Keratinocyte (primary cell): ENCODE measurements around the gene SLC25A13. TPM values are rescaled to one million over a fixed set of nuclear protein-coding genes. Genes with fewer than 3 reads are reported as not detected.

Source experiments
- DNase-seq: peaks from one replicate; pipeline ENCODE4 v3.0.0-alpha.2; 2011; ENCODE audit warnings: low read depth, missing footprints, low spot score
- FAIRE-seq: peaks from 2 replicates; lab custom pipeline; 2011; peaks lifted over from hg19 to GRCh38; lab: Jason Lieb, UNC
- H2AFZ ChIP-seq: 2 replicates; pipeline ENCODE4 v1.6.0; 2012; ENCODE audit warnings: low read length, control low read depth, inconsistent platforms; ENCODE audit not compliant: control insufficient read depth
- H3K27ac ChIP-seq: 2 replicates; pipeline ENCODE4 v1.5.1; 2011; ENCODE audit warnings: low read length; ENCODE audit not compliant: control insufficient read depth, insufficient read depth
- H3K27me3 ChIP-seq: 3 replicates; pipeline ENCODE4 v1.6.0; 2011; ENCODE audit warnings: low read length; ENCODE audit not compliant: control insufficient read depth, insufficient read depth; ENCODE audit errors: extremely low read depth
- H3K36me3 ChIP-seq, 2 experiments: 2 replicates in 1 of 2; 3 replicates in 1 of 2; pipeline ENCODE4 v1.5.1; 2011; ENCODE audit warnings: low read length in 2 of 2, mild to moderate bottlenecking in 1 of 2; ENCODE audit not compliant: control insufficient read depth in 2 of 2, insufficient read depth in 2 of 2; ENCODE audit errors: extremely low read depth in 1 of 2
- H3K4me1 ChIP-seq: 3 replicates; pipeline ENCODE4 v1.5.1; 2011; ENCODE audit warnings: low read length; ENCODE audit not compliant: control insufficient read depth, insufficient read depth; ENCODE audit errors: extremely low read depth
- H3K4me2 ChIP-seq: 3 replicates; pipeline ENCODE4 v1.6.0; 2011; ENCODE audit warnings: low read depth, low read length; ENCODE audit not compliant: control insufficient read depth, insufficient read depth; ENCODE audit errors: extremely low read depth
- H3K4me3 ChIP-seq, 3 experiments: fragments of 200-600 bp in 1 of 3; sonication (generic) in 1 of 3; 2 replicates in 2 of 3; 3 replicates in 1 of 3; pipeline ENCODE4 v1.5.1; 2011 to 2016; ENCODE audit warnings: low read length in 3 of 3, mild to moderate bottlenecking in 3 of 3, control low read depth in 2 of 3, inconsistent platforms in 1 of 3, low read depth in 1 of 3, mixed read lengths in 1 of 3, mixed run types in 1 of 3, moderate library complexity in 1 of 3; ENCODE audit not compliant: control insufficient read depth in 2 of 3, insufficient read depth in 2 of 3; ENCODE audit errors: extremely low read depth in 1 of 3
- H3K79me2 ChIP-seq: 2 replicates; pipeline ENCODE4 v1.6.0; 2012; ENCODE audit warnings: low read length; ENCODE audit not compliant: control insufficient read depth, insufficient read depth
- H3K9ac ChIP-seq: 3 replicates; pipeline ENCODE4 v1.6.0; 2011; ENCODE audit warnings: low read length; ENCODE audit not compliant: control insufficient read depth, insufficient read depth; ENCODE audit errors: extremely low read depth
- H3K9me1 ChIP-seq: 3 replicates; pipeline ENCODE4 v1.6.0; 2011; ENCODE audit warnings: low read length; ENCODE audit not compliant: control insufficient read depth, insufficient read depth; ENCODE audit errors: extremely low read depth
- H3K9me3 ChIP-seq: 2 replicates; pipeline ENCODE4 v1.5.1; 2012; ENCODE audit warnings: low read depth, low read length; ENCODE audit not compliant: control insufficient read depth
- H4K20me1 ChIP-seq: 3 replicates; pipeline ENCODE4 v1.6.0; 2011; ENCODE audit warnings: low read length; ENCODE audit not compliant: control insufficient read depth, insufficient read depth; ENCODE audit errors: extremely low read depth
- CTCF ChIP-seq, 3 experiments: IDR thresholded peaks in 1 of 3; conservative IDR thresholded peaks in 1 of 3; optimal IDR thresholded peaks in 1 of 3; 2 replicates in 2 of 3; 3 replicates in 1 of 3; pipeline versions ENCODE3 to v1.5.1; 2011; ENCODE audit warnings: low read length in 3 of 3, mild to moderate bottlenecking in 3 of 3, moderate library complexity in 2 of 3, control low read depth in 1 of 3, inconsistent platforms in 1 of 3; ENCODE audit not compliant: insufficient read depth in 2 of 3; ENCODE audit errors: extremely low read depth in 1 of 3
- EZH2 ChIP-seq: IDR thresholded peaks from one replicate; pipeline ENCODE4 v1.6.1; 2012; ENCODE audit warnings: inconsistent platforms, mild to moderate bottlenecking, low read length, moderate library complexity
- dilution Hi-C: fragments of 300-500 bp; cut with MboI; formaldehyde crosslinking; loops from one replicate; pipeline ENCODE4 v1.7.0; 2020; ENCODE audit warnings: low sequenced_read_pairs; ENCODE audit not compliant: extremely low pct_ligation_motif_present
- polyA plus RNA-seq, 5 experiments: library from polyadenylated mRNA; depleted of rRNA in 3 of 5; stranded (reverse) in 3 of 5; stranded (forward) in 1 of 5; unstranded in 1 of 5; fragments of >200 nt; gene quantifications; 1 replicate in 1 of 5; 2 replicates in 3 of 5; 3 replicates in 1 of 5; pipeline versions ENCODE4 v1.2.1 to v1.2.3, GENCODE V29; 2011 to 2012; ENCODE audit warnings: missing spikeins in 2 of 5, low read depth in 1 of 5, low replicate concordance in 1 of 5

The SLC25A13 gene
- polyA plus RNA-seq, 1 donor (not counting 4 experiments of a cell fraction or from before 2014, with no cell fraction given), result 29.4 TPM

GRCh38 chr7:96177353-96177752, 144.5 kb downstream of the SLC25A13 start:
- H3K4me1 ChIP-seq, result peaks cover 18% of the 10 kb centered on the region
- H3K79me2 ChIP-seq, result no peaks in the 10 kb centered on the region
- TF ChIP-seq EZH2 (no peak), CTCF (optimal IDR thresholded peaks at IDR 0.05 in 1 of 3, IDR thresholded peaks at IDR 0.05 in 1 of 3, conservative IDR thresholded peaks at IDR 0.05 in 1 of 3; ENCODE audit: extremely low read depth in 1 of 3, insufficient read depth in 2 of 3, low read length in 3 of 3) (no peak)
- H2AFZ ChIP-seq, result no peak overlapping the region
- H3K27ac ChIP-seq, result no peak overlapping the region
- H3K36me3 ChIP-seq, result peaks cover 1 to 8% of the 10 kb centered on the region in 2 experiments
- no peaks in the 10 kb centered on the region for H3K9me3 ChIP-seq
- DNase-seq (no peak), FAIRE-seq (no peak)
- no peak overlapping the region for H3K4me2 ChIP-seq
- no peak overlapping the region for H3K4me3 ChIP-seq
- H3K27me3 ChIP-seq, result no peaks in the 10 kb centered on the region
- dilution Hi-C loops, result no loop called here
- H3K9ac ChIP-seq, result no peak overlapping the region
- peaks cover 3% of the 10 kb centered on the region for H3K9me1 ChIP-seq
- no peaks in the 10 kb centered on the region for H4K20me1 ChIP-seq

DNA sequence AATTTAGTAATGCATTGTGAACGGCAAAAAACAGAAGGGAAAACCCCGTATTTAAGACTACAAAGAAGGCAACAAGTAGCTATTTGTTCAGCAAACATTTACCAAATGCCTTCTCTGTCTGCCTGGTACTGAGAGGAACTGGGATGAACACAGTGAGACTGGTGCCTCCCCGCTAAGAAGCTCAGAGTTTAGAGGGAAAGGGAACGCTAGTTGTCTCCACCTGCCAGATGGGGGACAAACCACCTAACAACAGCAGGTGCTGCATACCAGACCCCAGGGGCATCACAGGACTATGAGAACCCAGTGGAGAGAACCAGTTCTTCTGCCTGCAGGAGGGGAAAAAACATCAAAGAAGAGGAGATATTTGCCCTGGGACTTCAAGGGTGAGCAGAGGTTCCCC, 147.1 kb downstream of the SLC25A13 start:
- no peak for TF ChIP-seq CTCF (optimal IDR thresholded peaks at IDR 0.05 in 1 of 3, IDR thresholded peaks at IDR 0.05 in 1 of 3, conservative IDR thresholded peaks at IDR 0.05 in 1 of 3; ENCODE audit: extremely low read depth in 1 of 3, insufficient read depth in 2 of 3, low read length in 3 of 3)
- no peak for TF ChIP-seq EZH2
- H3K79me2 ChIP-seq, result no peaks in the 10 kb centered on the region
- peaks cover 18% of the 10 kb centered on the region for H3K4me1 ChIP-seq
- dilution Hi-C loops, result no loop called here
- H3K27ac ChIP-seq, result no peak overlapping the region
- no peaks in the 10 kb centered on the region for H3K27me3 ChIP-seq
- DNase-seq (no peak), FAIRE-seq (no peak)
- H3K4me2 ChIP-seq, result no peak overlapping the region
- peaks cover 2 to 8% of the 10 kb centered on the region in 2 experiments for H3K36me3 ChIP-seq
- no peaks in the 10 kb centered on the region for H4K20me1 ChIP-seq
- no peaks in the 10 kb centered on the region for H3K9me3 ChIP-seq
- H3K4me3 ChIP-seq, result no peak overlapping the region
- no peak overlapping the region for H2AFZ ChIP-seq
- H3K9me1 ChIP-seq, result peaks cover 3% of the 10 kb centered on the region
- H3K9ac ChIP-seq, result no peak overlapping the region
